ENCODE data around the gene TIMM22. TPM values are rescaled to one million over a fixed set of nuclear protein-coding genes. Genes with fewer than 3 reads are reported as not detected.

TIMM22 gene
- total RNA-seq, 1 experiment from 2014 or later = 20.0 TPM

DNA sequence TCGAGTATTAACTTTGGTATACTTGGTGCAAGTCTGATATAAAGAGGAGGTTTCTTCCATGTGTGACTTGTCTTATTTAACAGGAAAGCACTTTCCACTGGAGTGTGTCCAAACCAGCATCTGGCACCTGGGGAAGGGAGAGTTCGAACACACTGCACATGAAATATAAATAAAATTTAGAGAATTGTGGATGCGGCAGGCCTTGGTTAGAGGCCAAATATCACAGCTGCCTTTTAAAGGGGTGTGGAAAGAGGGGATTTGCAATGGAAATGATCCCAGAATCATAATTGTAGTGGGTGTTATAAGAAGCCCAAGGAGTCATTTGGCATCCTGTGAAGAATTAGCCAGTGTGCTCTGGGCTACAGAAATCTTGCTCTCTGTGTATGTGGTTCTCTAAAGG, 13.0 kb upstream of the TIMM22 start:
- H3K4me1 ChIP-seq (ENCODE audit: insufficient read depth, low read length, poor library complexity, severe bottlenecking) = peaks cover 3% of the 10 kb centered on the region
- no peaks in the 10 kb centered on the region for H3K36me3 ChIP-seq (ENCODE audit: insufficient read depth, low read length, poor library complexity, severe bottlenecking)
- H3K9me3 ChIP-seq (ENCODE audit: low read depth, low read length, poor library complexity, severe bottlenecking) = no peaks in the 10 kb centered on the region
- H3K27me3 ChIP-seq (replicated peaks; ENCODE audit: insufficient read depth, low read depth, low read length, poor library complexity) = no peaks in the 10 kb centered on the region
- no peak for DNase-seq (ENCODE audit: low spot score)
- POLR2A ChIA-PET (ENCODE audit: low non-redundant PET) = no interaction called here
- intact Hi-C loops (cut with micrococcal nuclease; ENCODE audit: unreplicated experiment) = loop anchor here (5.0 kb wide), 1 partner anchor 572 kb away; a partner anchor contains a TSS
- CTCF ChIA-PET = no interaction called here
- no TSS peak for BruUV-seq (replicated peaks)
- H3K27ac ChIP-seq (ENCODE audit: low read depth, low read length, poor library complexity, severe bottlenecking) = no peak overlapping the region
- no peak overlapping the region for H3K4me3 ChIP-seq (ENCODE audit: low read depth, low read length, poor library complexity, severe bottlenecking)
- TF ChIP-seq, protein P1, sequence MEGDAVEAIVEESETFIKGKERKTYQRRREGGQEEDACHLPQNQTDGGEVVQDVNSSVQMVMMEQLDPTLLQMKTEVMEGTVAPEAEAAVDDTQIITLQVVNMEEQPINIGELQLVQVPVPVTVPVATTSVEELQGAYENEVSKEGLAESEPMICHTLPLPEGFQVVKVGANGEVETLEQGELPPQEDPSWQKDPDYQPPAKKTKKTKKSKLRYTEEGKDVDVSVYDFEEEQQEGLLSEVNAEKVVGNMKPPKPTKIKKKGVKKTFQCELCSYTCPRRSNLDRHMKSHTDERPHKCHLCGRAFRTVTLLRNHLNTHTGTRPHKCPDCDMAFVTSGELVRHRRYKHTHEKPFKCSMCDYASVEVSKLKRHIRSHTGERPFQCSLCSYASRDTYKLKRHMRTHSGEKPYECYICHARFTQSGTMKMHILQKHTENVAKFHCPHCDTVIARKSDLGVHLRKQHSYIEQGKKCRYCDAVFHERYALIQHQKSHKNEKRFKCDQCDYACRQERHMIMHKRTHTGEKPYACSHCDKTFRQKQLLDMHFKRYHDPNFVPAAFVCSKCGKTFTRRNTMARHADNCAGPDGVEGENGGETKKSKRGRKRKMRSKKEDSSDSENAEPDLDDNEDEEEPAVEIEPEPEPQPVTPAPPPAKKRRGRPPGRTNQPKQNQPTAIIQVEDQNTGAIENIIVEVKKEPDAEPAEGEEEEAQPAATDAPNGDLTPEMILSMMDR (conservative IDR thresholded peaks at IDR 0.05; ENCODE audit: low read depth, low read length) = no peak
- TF ChIP-seq EZH2 (IDR thresholded peaks at IDR 0.05; ENCODE audit: borderline replicate concordance, low read depth, low read length, poor library complexity, severe bottlenecking) = no peak

- H3K36me3 ChIP-seq (ENCODE audit: insufficient read depth, low read length, poor library complexity, severe bottlenecking) = no peaks in the 10 kb centered on the region
- ChIA-PET CTCF (no interaction called here), POLR2A (ENCODE audit: low non-redundant PET) (no interaction called here)
- no peaks in the 10 kb centered on the region for H3K9me3 ChIP-seq (ENCODE audit: low read depth, low read length, poor library complexity, severe bottlenecking)
- no peak for DNase-seq (ENCODE audit: low spot score)
- no peak overlapping the region for H3K27ac ChIP-seq (ENCODE audit: low read depth, low read length, poor library complexity, severe bottlenecking)
- TF ChIP-seq, protein P1 (conservative IDR thresholded peaks at IDR 0.05; ENCODE audit: low read depth, low read length) = no peak
- no peak for TF ChIP-seq EZH2 (IDR thresholded peaks at IDR 0.05; ENCODE audit: borderline replicate concordance, low read depth, low read length, poor library complexity, severe bottlenecking)
- BruUV-seq (replicated peaks) = no TSS peak
- no peaks in the 10 kb centered on the region for H3K27me3 ChIP-seq (replicated peaks; ENCODE audit: insufficient read depth, low read depth, low read length, poor library complexity)
- H3K4me3 ChIP-seq (ENCODE audit: low read depth, low read length, poor library complexity, severe bottlenecking) = no peak overlapping the region
- intact Hi-C loops (cut with micrococcal nuclease; ENCODE audit: unreplicated experiment) = no loop called here
- H3K4me1 ChIP-seq (ENCODE audit: insufficient read depth, low read length, poor library complexity, severe bottlenecking) = no peaks in the 10 kb centered on the region
These were observed 10.5 kb upstream of the TIMM22 start for GRCh38 chr17:986322-986929.

GRCh38 chr17:987931-988330, 9.0 kb upstream of the TIMM22 start:
- Histone ChIP-seq H3K36me3 (ENCODE audit: insufficient read depth, low read length, poor library complexity, severe bottlenecking) (no peaks in the 10 kb centered on the region), H3K27ac (ENCODE audit: low read depth, low read length, poor library complexity, severe bottlenecking) (no peak overlapping the region), H3K9me3 (ENCODE audit: low read depth, low read length, poor library complexity, severe bottlenecking) (no peaks in the 10 kb centered on the region), H3K4me3 (ENCODE audit: low read depth, low read length, poor library complexity, severe bottlenecking) (no peak overlapping the region), H3K27me3 (replicated peaks; ENCODE audit: insufficient read depth, low read depth, low read length, poor library complexity) (no peaks in the 10 kb centered on the region), H3K4me1 (ENCODE audit: insufficient read depth, low read length, poor library complexity, severe bottlenecking) (no peaks in the 10 kb centered on the region)
- intact Hi-C loops (cut with micrococcal nuclease; ENCODE audit: unreplicated experiment) = no loop called here
- ChIA-PET POLR2A (ENCODE audit: low non-redundant PET) (no interaction called here), CTCF (interaction anchor here (0.6 kb wide), 1 partner anchor 11 kb away, joined by 5 read pairs; no protein-coding TSS in a partner anchor)
- DNase-seq (ENCODE audit: low spot score) = no peak
- BruUV-seq (replicated peaks) = no TSS peak
- TF ChIP-seq EZH2 (IDR thresholded peaks at IDR 0.05; ENCODE audit: borderline replicate concordance, low read depth, low read length, poor library complexity, severe bottlenecking) = no peak
- TF ChIP-seq, protein P1 (conservative IDR thresholded peaks at IDR 0.05; ENCODE audit: low read depth, low read length) = no peak

Data from A673 (cell line).